ENCODE measurements around the gene PRPF40A. TPM values are rescaled to one million over a fixed set of nuclear protein-coding genes. Genes with fewer than 3 reads are reported as not detected.

Gene PRPF40A
- total and polyA plus RNA-seq, 8 donors, result 11.3 to 185 (median 71.7) TPM

- no peak overlapping the region for H3K4me3 ChIP-seq
- intact Hi-C loops (cut with DNase I; ENCODE audit: low total_unique reads), result loop anchor here (10.0 kb wide), 1 partner anchor 289 kb away; the partner anchor contains the start of gene FMNL2
- H3K4me1 ChIP-seq, result peaks cover 0 to 12% (median 4%) of the 10 kb centered on the region in 4 donors
- WGBS, 5 donors, result 85 to 100% (median 96%) methylated on average over 1 of the region's 2 CpGs
- H3K36me3 ChIP-seq, result peaks cover 0 to 48% (median 35%) of the 10 kb centered on the region in 4 donors
- no peak for DNase-seq
- H3K9me3 ChIP-seq, result no peaks in the 10 kb centered on the region
- no peak overlapping the region for H3K27ac ChIP-seq
- no peaks in the 10 kb centered on the region for H3K27me3 ChIP-seq
- TF ChIP-seq POLR2A (IDR thresholded peaks at IDR 0.05) (no peak), POLR2AphosphoS5 (IDR thresholded peaks at IDR 0.05) (no peak), EP300 (IDR thresholded peaks at IDR 0.05) (no peak)
- TF ChIP-seq, protein P1, sequence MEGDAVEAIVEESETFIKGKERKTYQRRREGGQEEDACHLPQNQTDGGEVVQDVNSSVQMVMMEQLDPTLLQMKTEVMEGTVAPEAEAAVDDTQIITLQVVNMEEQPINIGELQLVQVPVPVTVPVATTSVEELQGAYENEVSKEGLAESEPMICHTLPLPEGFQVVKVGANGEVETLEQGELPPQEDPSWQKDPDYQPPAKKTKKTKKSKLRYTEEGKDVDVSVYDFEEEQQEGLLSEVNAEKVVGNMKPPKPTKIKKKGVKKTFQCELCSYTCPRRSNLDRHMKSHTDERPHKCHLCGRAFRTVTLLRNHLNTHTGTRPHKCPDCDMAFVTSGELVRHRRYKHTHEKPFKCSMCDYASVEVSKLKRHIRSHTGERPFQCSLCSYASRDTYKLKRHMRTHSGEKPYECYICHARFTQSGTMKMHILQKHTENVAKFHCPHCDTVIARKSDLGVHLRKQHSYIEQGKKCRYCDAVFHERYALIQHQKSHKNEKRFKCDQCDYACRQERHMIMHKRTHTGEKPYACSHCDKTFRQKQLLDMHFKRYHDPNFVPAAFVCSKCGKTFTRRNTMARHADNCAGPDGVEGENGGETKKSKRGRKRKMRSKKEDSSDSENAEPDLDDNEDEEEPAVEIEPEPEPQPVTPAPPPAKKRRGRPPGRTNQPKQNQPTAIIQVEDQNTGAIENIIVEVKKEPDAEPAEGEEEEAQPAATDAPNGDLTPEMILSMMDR (IDR thresholded peaks at IDR 0.05), result no peak
Measured at GRCh38 chr2:152623775-152624174, 93.5 kb downstream of the PRPF40A start.

DNA sequence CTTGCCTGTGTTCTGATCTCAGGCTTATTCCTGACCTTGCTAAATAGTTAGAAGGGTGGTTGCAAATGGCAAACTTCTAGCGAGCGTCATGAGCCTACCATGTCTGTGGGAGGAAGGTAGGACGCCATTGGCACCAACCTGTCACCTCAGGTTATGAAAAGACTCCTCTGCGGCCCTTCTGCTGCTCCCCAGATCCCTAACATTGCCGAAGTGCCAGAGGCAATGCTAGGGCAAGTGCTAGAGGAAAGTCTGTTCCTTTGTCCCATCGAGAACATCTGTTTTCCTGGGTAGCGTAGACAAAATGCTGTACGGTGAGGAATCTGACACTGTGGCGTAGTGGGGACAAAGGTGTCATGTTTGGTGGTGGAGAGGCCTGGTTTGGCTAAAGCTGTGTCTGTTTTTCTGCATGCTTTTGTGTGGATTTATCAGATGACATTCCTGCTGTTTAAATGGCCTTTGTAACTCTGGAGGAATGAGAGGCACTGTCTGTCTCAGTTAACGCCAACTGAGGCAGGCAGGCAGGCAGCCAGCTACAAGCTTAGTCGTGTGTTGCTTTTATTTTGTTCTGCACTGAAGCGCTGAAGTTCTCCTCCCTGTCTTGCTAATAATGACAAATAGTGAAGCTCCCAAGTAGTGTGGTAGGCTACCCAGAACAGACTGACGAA, 94.1 kb downstream of the PRPF40A start:
- Histone ChIP-seq H3K36me3 (peaks cover 0 to 48% (median 34%) of the 10 kb centered on the region in 4 donors), H3K9me3 (no peaks in the 10 kb centered on the region), H3K27me3 (no peaks in the 10 kb centered on the region), H3K4me3 (no peak overlapping the region), H3K27ac (no peak overlapping the region), H3K4me1 (peaks cover 0 to 12% (median 4%) of the 10 kb centered on the region in 4 donors)
- TF ChIP-seq EP300 (IDR thresholded peaks at IDR 0.05) (no peak), POLR2A (IDR thresholded peaks at IDR 0.05) (no peak), POLR2AphosphoS5 (IDR thresholded peaks at IDR 0.05) (no peak)
- TF ChIP-seq, protein P1 (IDR thresholded peaks at IDR 0.05), result no peak
- DNase-seq, result no peak
- 74 to 81% (median 76%) methylated on average over 13 of the region's 13 CpGs for WGBS, 5 donors
- intact Hi-C loops (cut with DNase I; ENCODE audit: low total_unique reads), result loop anchor here (10.0 kb wide), 1 partner anchor 288 kb away; the partner anchor contains the start of gene FMNL2

DNA sequence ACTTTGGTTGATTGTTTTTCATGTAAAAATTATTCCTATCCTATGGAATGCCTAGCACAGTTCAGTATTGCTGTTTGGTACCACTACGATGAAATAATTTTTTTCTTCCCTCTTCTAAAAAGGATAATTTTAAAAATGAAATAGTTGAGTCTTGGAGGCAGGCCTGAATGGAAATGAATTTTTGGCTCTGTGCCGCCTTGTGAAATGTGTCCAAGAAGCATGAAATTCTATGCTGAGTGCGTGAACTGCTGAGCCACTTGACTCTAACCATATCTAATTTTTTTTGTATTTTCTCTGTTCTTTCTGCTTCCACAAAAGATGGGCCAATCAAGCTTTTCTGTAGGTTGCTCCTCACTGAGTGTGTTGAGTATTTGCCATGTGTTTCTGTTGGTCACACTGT, 95.0 kb downstream of the PRPF40A start:
- Histone ChIP-seq H3K4me1 (peaks cover 0 to 11% (median 2%) of the 10 kb centered on the region in 4 donors), H3K36me3 (peaks cover 0 to 55% (median 41%) of the 10 kb centered on the region in 4 donors), H3K4me3 (no peak overlapping the region), H3K27ac (peak overlapping the region in 1 of 5 donors; percentile 1), H3K9me3 (no peaks in the 10 kb centered on the region), H3K27me3 (no peaks in the 10 kb centered on the region)
- 70 to 94% (median 87%) methylated on average over 3 of the region's 3 CpGs for WGBS, 5 donors
- intact Hi-C loops (cut with DNase I; ENCODE audit: low total_unique reads), result loop anchor here (10.0 kb wide), 1 partner anchor 287 kb away; the partner anchor contains the start of gene FMNL2
- peak in 1 of 2 donors; percentile 60 for DNase-seq
- TF ChIP-seq POLR2AphosphoS5 (IDR thresholded peaks at IDR 0.05) (no peak), POLR2A (IDR thresholded peaks at IDR 0.05) (no peak), EP300 (IDR thresholded peaks at IDR 0.05) (no peak)
- TF ChIP-seq, protein P1 (IDR thresholded peaks at IDR 0.05), result no peak

DNA sequence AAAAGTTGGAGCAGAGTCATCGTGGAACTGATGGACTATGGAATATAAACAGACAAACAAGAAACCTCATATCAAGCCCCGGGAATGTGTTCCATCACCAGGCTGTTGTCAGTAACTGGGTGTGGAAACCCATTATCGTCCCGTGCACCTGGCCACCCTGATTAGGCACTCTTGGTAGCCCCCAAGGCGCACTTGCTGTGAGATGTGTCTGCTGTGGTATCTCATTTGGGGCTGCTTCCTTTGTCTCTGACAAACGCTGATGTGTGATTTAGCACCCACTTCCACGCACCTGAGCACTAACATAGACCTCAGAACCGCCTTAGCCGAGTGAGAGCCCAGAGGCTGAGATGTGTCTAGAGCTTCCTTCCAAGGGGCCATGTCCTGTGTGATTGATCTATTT, 96.3 kb downstream of the PRPF40A start:
- no peak for TF ChIP-seq POLR2AphosphoS5 (IDR thresholded peaks at IDR 0.05)
- no peak for TF ChIP-seq EP300 (IDR thresholded peaks at IDR 0.05)
- TF ChIP-seq, protein P1 (IDR thresholded peaks at IDR 0.05), result no peak
- TF ChIP-seq POLR2A (IDR thresholded peaks at IDR 0.05), result no peak
- H3K27me3 ChIP-seq, result no peaks in the 10 kb centered on the region
- 86 to 94% (median 92%) methylated on average over 9 of the region's 9 CpGs for WGBS, 5 donors
- H3K4me3 ChIP-seq, result no peak overlapping the region
- peaks cover 0 to 65% (median 49%) of the 10 kb centered on the region in 4 donors for H3K36me3 ChIP-seq
- H3K4me1 ChIP-seq, result no peaks in the 10 kb centered on the region
- no peak for DNase-seq
- peak overlapping the region in 3 of 5 donors; percentile 33 to 77 (median 46) for H3K27ac ChIP-seq
- intact Hi-C loops (cut with DNase I; ENCODE audit: low total_unique reads), result loop anchor here (10.0 kb wide), 1 partner anchor 286 kb away; the partner anchor contains the start of gene FMNL2
- H3K9me3 ChIP-seq, result no peaks in the 10 kb centered on the region

All from stomach (tissue), 9 donors.